OCI-LY1 (cell line): Measurements from ENCODE around the gene MRPS27.

Experiments used
- H2AFZ ChIP-seq: fragments of 200-600 bp; sonication (generic), shearing (Covaris generic); 2 replicates; pipeline ENCODE4 v1.6.0; 2014; ENCODE audit warnings: antibody characterized with exemption, mild to moderate bottlenecking, low read length
- H3F3A ChIP-seq: fragments of 200-600 bp; sonication (generic), shearing (Covaris generic); 2 replicates; pipeline ENCODE4 v1.6.0; 2014; ENCODE audit warnings: mild to moderate bottlenecking, antibody characterized with exemption, low read length, moderate library complexity; ENCODE audit not compliant: insufficient read depth
- H3K27ac ChIP-seq: fragments of 200-600 bp; sonication (generic); 2 replicates; pipeline ENCODE4 v1.5.1; 2014; ENCODE audit warnings: low read length, mixed run types, mild to moderate bottlenecking, low read depth; ENCODE audit not compliant: poor library complexity, severe bottlenecking
- H3K27me3 ChIP-seq: fragments of 200-600 bp; sonication (generic); 2 replicates; pipeline ENCODE4 v1.6.0; 2014; ENCODE audit warnings: antibody characterized with exemption, mild to moderate bottlenecking, low read length, moderate library complexity; ENCODE audit not compliant: insufficient read depth
- H3K36me3 ChIP-seq: fragments of 200-600 bp; sonication (generic); 2 replicates; pipeline ENCODE4 v1.6.1; 2014; ENCODE audit warnings: mild to moderate bottlenecking, antibody characterized with exemption, low read length, moderate library complexity, mixed read lengths; ENCODE audit not compliant: insufficient read depth
- H3K4me1 ChIP-seq: fragments of 200-600 bp; sonication (generic); 2 replicates; pipeline ENCODE4 v1.5.1; 2014; ENCODE audit warnings: mild to moderate bottlenecking, low read length, moderate library complexity; ENCODE audit not compliant: insufficient read depth, severe bottlenecking
- H3K4me2 ChIP-seq: fragments of 200-600 bp; sonication (generic), shearing (Covaris generic); 2 replicates; pipeline ENCODE4 v1.6.1; 2014; ENCODE audit warnings: low read length
- H3K4me3 ChIP-seq: fragments of 200-600 bp; sonication (generic); 2 replicates; pipeline ENCODE4 v1.5.1; 2014; ENCODE audit warnings: low read length, low read depth, mild to moderate bottlenecking, mixed read lengths; ENCODE audit not compliant: poor library complexity, severe bottlenecking
- H3K79me2 ChIP-seq: fragments of 200-600 bp; shearing (Covaris generic); 2 replicates; pipeline ENCODE4 v1.6.1; 2016; ENCODE audit warnings: mixed run types, low read length, mixed read lengths; ENCODE audit not compliant: insufficient read depth
- H3K9ac ChIP-seq: fragments of 200-600 bp; sonication (generic), shearing (Covaris generic); 2 replicates; pipeline ENCODE4 v1.6.1; 2014; ENCODE audit warnings: mild to moderate bottlenecking, low read length, mixed read lengths
- H3K9me2 ChIP-seq: fragments of 200-600 bp; sonication (generic), shearing (Covaris generic); 2 replicates; pipeline ENCODE4 v1.6.1; 2014; ENCODE audit warnings: low read depth, mild to moderate bottlenecking, low read length, mixed read lengths
- H3K9me3 ChIP-seq: fragments of 200-600 bp; shearing (Covaris generic); 2 replicates; pipeline ENCODE4 v1.6.1; 2014; ENCODE audit warnings: low read length, mixed read lengths
- H4K20me1 ChIP-seq: fragments of 200-600 bp; sonication (generic), shearing (Covaris generic); 2 replicates; pipeline ENCODE4 v1.6.0; 2016; ENCODE audit warnings: mild to moderate bottlenecking, low read length; ENCODE audit not compliant: insufficient read depth
- CTCF ChIP-seq: fragments of 200-600 bp; sonication (generic), shearing (Covaris generic); IDR thresholded peaks from 2 replicates; pipeline ENCODE4 v1.5.1; 2017; ENCODE audit warnings: mild to moderate bottlenecking, antibody characterized with exemption, low read length, moderate library complexity, mixed read lengths
- EZH2 ChIP-seq: fragments of 200-600 bp; sonication (generic), shearing (Covaris generic); IDR thresholded peaks from 2 replicates; pipeline ENCODE4 v1.8.0; 2017; ENCODE audit warnings: borderline replicate concordance, mixed run types, mild to moderate bottlenecking, antibody characterized with exemption, low read length, moderate library complexity, mixed read lengths

MRPS27 gene

DNA sequence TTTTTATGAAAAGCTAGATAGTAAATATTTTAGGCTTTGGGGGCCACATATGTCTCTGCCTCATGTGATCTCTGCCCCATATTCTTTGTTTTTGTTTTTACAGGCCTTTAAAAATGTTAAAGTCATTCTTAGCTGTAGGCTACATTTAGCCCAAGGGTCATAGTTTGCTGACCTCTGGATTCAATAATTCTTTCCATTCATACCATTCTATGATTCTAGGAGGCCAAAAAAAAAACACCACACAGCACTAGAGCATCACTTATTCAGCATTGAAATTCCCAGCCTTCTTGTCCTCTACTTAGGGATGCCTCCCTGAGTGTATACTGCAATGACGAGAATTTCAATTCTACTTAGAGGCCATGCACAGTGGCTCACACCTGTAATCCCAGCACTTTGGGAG lies 17.1 kb upstream of the MRPS27 start:
- no peak overlapping the region for H3K9ac ChIP-seq
- no peak overlapping the region for H3K4me3 ChIP-seq
- H3K4me1 ChIP-seq = no peaks in the 10 kb centered on the region
- no peaks in the 10 kb centered on the region for H3F3A ChIP-seq
- H3K27ac ChIP-seq = no peak overlapping the region
- H3K79me2 ChIP-seq = no peaks in the 10 kb centered on the region
- H3K9me2 ChIP-seq = no peaks in the 10 kb centered on the region
- peaks cover 75% of the 10 kb centered on the region for H3K36me3 ChIP-seq
- no peak overlapping the region for H2AFZ ChIP-seq
- no peaks in the 10 kb centered on the region for H3K27me3 ChIP-seq
- H3K4me2 ChIP-seq = no peak overlapping the region
- H3K9me3 ChIP-seq = no peaks in the 10 kb centered on the region
- H4K20me1 ChIP-seq = no peaks in the 10 kb centered on the region
- TF ChIP-seq CTCF (no peak), EZH2 (no peak)

DNA sequence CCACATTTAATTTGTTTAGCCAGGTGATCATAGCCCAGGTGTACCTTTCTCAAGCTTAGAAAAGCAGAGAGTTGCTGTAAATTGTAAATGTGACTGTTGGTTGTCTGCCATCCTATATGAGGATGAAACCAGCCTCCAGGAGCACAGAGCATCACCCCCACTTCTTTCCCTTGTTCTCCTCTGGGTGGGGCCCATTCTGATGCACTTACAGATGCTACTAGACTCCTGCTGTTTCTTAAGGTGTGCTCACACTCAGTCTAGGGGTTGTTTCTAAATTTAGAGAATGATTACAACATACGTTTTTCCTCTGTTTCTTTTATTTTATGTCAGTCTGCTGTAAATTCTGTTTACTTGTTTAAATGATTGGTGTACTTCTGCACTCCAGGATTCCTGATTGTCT lies 10.7 kb upstream of the MRPS27 start:
- Histone ChIP-seq H2AFZ (no peak overlapping the region), H3K4me1 (no peaks in the 10 kb centered on the region), H3K9me2 (no peaks in the 10 kb centered on the region), H3K36me3 (peaks cover 87% of the 10 kb centered on the region), H3K9ac (no peak overlapping the region), H3K27me3 (no peaks in the 10 kb centered on the region), H3K27ac (no peak overlapping the region), H3K4me2 (no peak overlapping the region), H4K20me1 (no peaks in the 10 kb centered on the region), H3K9me3 (no peaks in the 10 kb centered on the region), H3F3A (no peaks in the 10 kb centered on the region), H3K4me3 (no peak overlapping the region), H3K79me2 (no peaks in the 10 kb centered on the region)
- TF ChIP-seq EZH2 (no peak), CTCF (no peak)

DNA sequence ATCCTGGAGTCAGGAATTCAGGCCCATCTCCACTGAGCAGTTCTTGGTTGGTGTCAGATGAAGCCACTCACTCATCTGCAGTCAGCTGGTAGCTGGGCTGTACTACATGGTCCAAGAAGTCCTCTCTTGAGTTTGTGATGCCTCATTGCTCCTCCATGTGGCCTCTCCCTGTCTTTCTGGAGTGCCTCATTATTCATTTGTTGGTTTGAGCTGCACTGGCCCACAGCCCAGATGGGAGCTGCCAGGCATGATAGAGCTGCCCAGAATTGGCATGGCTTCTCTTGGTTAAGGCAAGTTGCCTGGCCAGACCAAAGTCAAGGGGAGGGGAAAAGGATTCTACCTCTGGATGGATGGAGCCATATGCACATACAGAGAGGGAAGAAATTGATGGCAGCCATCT lies 8.1 kb upstream of the MRPS27 start:
- H3K9me3 ChIP-seq = no peaks in the 10 kb centered on the region
- peaks cover 95% of the 10 kb centered on the region for H3K36me3 ChIP-seq
- H3K4me1 ChIP-seq = no peaks in the 10 kb centered on the region
- no peak overlapping the region for H2AFZ ChIP-seq
- H3K27me3 ChIP-seq = no peaks in the 10 kb centered on the region
- H3K9ac ChIP-seq = no peak overlapping the region
- H3K79me2 ChIP-seq = no peaks in the 10 kb centered on the region
- no peak overlapping the region for H3K27ac ChIP-seq
- TF ChIP-seq CTCF (no peak), EZH2 (no peak)
- H4K20me1 ChIP-seq = no peaks in the 10 kb centered on the region
- no peaks in the 10 kb centered on the region for H3F3A ChIP-seq
- no peak overlapping the region for H3K4me2 ChIP-seq
- H3K9me2 ChIP-seq = no peaks in the 10 kb centered on the region
- no peak overlapping the region for H3K4me3 ChIP-seq
